Activated naive CD4-positive, alpha-beta T cell treated with anti-CD3 and anti-CD28 coated beads, Interleukin-2, amount 50 U/mL, for 16 hours (primary cell): ENCODE data around the gene NTN3.
"Not testable (repeated sequence)": the region's sequence is repeated elsewhere in the genome, so short reads cannot be mapped to it uniquely, and the experiment has no call there.

Source experiments
- DNase-seq: peaks from one replicate; pipeline ENCODE4 v3.0.0-alpha.2; 2020

NTN3 gene

GRCh38 chr16:2441143-2441804, 29.8 kb upstream of the NTN3 start:
- not testable (repeated sequence) for DNase-seq

- no peak for DNase-seq
Observed at GRCh38 chr16:2443555-2443954, 27.5 kb upstream of the NTN3 start.

GRCh38 chr16:2447920-2448583, 23.0 kb upstream of the NTN3 start:
- DNase-seq: no peak

- DNase-seq: no peak
Observed at GRCh38 chr16:2449118-2449517, 22.0 kb upstream of the NTN3 start.

- DNase-seq: no peak
Observed at GRCh38 chr16:2450535-2450934, 20.6 kb upstream of the NTN3 start.

- no peak for DNase-seq
Observed at GRCh38 chr16:2450975-2451381, 20.1 kb upstream of the NTN3 start.

- DNase-seq: no peak
Observed at GRCh38 chr16:2451851-2452320, 19.2 kb upstream of the NTN3 start.

- no peak for DNase-seq
Observed at GRCh38 chr16:2452650-2453049, 18.4 kb upstream of the NTN3 start.

- no peak for DNase-seq
Observed at GRCh38 chr16:2455081-2455845, 15.8 kb upstream of the NTN3 start.

- DNase-seq: no peak
Observed at GRCh38 chr16:2456551-2457153, 14.4 kb upstream of the NTN3 start.

- DNase-seq: no peak
Observed at GRCh38 chr16:2457267-2457666, 13.8 kb upstream of the NTN3 start.

GRCh38 chr16:2457946-2458345, 13.2 kb upstream of the NTN3 start:
- DNase-seq: no peak

GRCh38 chr16:2458887-2459646, 12.0 kb upstream of the NTN3 start:
- DNase-seq: no peak

GRCh38 chr16:2459647-2460390, 11.3 kb upstream of the NTN3 start, which contains the start of gene TEDC2:
TEDC2 (plus strand) TSS chr16:2460109; CDS start chr16:2460145, 36 bp downstream.
- peak; percentile 99 for DNase-seq

GRCh38 chr16:2460391-2460713, 10.7 kb upstream of the NTN3 start:
- no peak for DNase-seq

- DNase-seq: no peak
Observed at GRCh38 chr16:2460916-2461315, 10.2 kb upstream of the NTN3 start.

GRCh38 chr16:2462031-2462866, 8.8 kb upstream of the NTN3 start:
- DNase-seq: no peak

- no peak for DNase-seq
Observed at GRCh38 chr16:2464333-2464732, 6.8 kb upstream of the NTN3 start.

- no peak for DNase-seq
Observed at GRCh38 chr16:2465653-2466415, 5.3 kb upstream of the NTN3 start.
